SK-N-SH (cell line): Measurements from ENCODE around the gene F5.

Experiments
- EP300 ChIP-seq, 2 experiments: IDR thresholded peaks; 2 replicates each; pipeline versions ENCODE4 v1.4.0 to v1.6.1; 2012; ENCODE audit warnings: borderline replicate concordance in 1 of 2, low read depth in 1 of 2, low read length in 1 of 2
- EZH2phosphoT487 ChIP-seq: fragments of 200-600 bp; sonication (generic); IDR thresholded peaks from 2 replicates; pipeline ENCODE4 v1.6.1; 2017; ENCODE audit warnings: low read depth, mixed run types, mild to moderate bottlenecking, antibody characterized with exemption, moderate library complexity, borderline replicate concordance
- NFIC ChIP-seq: IDR thresholded peaks from 2 replicates; pipeline ENCODE4 v1.4.0; 2012; ENCODE audit warnings: borderline replicate concordance
- POLR2AphosphoS5 ChIP-seq: IDR thresholded peaks from 2 replicates; pipeline ENCODE4 v1.6.1; 2012; ENCODE audit warnings: low read depth, low read length
- RAD21 ChIP-seq: IDR thresholded peaks from 2 replicates; pipeline ENCODE4 v1.6.1; 2012; ENCODE audit warnings: mild to moderate bottlenecking, low read length
- TAF1 ChIP-seq: IDR thresholded peaks from 2 replicates; pipeline ENCODE4 v1.6.1; 2012; ENCODE audit warnings: low read depth, mild to moderate bottlenecking, low read length, moderate library complexity, borderline replicate concordance
- TF ChIP-seq, protein P1 (sequence below): fragments of 200-600 bp; sonication (generic); IDR thresholded peaks from 2 replicates; pipeline ENCODE4 v1.6.1; 2017; ENCODE audit warnings: antibody characterized with exemption, mild to moderate bottlenecking, moderate library complexity
- TF ChIP-seq, protein P2 (sequence below): IDR thresholded peaks from 2 replicates; pipeline ENCODE4 v1.4.0; 2012; ENCODE audit warnings: low read depth, borderline replicate concordance
- TF ChIP-seq, protein P3 (sequence below): fragments of 150-350 bp; IDR thresholded peaks from 2 replicates; pipeline ENCODE4 v1.6.1; 2017; ENCODE audit warnings: antibody characterized with exemption, low read length, low read depth, borderline replicate concordance

DNA sequence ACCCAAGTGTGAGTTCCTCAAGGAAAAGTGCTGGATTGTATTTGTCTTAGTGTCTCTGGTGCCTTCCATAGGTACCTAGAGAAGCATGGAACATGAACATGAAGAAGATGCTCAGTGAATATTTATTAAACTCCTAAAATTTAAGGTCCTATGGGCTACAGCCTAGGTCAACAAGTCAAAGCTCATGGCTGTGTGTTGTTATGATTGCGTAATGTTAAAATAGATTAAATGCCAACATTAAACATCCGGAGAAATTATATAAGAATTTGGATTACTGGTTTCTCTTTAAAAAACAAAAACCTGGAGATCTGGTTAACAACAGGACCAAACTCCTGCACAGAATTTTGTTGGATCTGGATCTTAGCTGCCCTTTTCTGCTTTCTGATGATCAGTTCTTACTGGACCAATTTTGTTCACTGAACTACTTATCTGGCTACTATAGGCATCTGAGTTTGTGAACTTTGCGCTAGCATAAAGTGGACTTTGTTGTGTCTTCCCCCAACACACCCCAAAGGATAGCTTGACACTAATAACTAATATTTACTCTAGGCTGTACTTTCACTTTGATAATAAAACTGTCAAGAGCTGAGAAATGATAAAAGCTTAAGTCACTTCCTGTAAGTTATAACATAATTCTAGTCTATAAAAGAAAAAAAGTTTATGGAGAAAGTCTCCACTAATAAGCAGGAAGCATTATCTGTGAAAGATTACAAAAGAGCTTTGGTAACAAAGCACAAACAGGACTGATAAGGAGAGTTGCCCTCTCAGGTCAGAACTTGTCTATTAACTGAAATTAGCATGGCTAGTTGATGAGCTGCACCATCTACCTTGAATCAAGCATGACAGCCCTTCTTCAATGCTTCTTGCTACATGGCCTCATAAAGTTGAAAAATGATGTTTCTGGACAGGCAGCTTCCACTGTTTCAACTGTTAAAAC, 20.7 kb downstream of the F5 start:
- no peak for TF ChIP-seq NFIC
- no peak for TF ChIP-seq EZH2phosphoT487
- TF ChIP-seq, protein P1, sequence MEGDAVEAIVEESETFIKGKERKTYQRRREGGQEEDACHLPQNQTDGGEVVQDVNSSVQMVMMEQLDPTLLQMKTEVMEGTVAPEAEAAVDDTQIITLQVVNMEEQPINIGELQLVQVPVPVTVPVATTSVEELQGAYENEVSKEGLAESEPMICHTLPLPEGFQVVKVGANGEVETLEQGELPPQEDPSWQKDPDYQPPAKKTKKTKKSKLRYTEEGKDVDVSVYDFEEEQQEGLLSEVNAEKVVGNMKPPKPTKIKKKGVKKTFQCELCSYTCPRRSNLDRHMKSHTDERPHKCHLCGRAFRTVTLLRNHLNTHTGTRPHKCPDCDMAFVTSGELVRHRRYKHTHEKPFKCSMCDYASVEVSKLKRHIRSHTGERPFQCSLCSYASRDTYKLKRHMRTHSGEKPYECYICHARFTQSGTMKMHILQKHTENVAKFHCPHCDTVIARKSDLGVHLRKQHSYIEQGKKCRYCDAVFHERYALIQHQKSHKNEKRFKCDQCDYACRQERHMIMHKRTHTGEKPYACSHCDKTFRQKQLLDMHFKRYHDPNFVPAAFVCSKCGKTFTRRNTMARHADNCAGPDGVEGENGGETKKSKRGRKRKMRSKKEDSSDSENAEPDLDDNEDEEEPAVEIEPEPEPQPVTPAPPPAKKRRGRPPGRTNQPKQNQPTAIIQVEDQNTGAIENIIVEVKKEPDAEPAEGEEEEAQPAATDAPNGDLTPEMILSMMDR = no peak
- TF ChIP-seq, protein P2, sequence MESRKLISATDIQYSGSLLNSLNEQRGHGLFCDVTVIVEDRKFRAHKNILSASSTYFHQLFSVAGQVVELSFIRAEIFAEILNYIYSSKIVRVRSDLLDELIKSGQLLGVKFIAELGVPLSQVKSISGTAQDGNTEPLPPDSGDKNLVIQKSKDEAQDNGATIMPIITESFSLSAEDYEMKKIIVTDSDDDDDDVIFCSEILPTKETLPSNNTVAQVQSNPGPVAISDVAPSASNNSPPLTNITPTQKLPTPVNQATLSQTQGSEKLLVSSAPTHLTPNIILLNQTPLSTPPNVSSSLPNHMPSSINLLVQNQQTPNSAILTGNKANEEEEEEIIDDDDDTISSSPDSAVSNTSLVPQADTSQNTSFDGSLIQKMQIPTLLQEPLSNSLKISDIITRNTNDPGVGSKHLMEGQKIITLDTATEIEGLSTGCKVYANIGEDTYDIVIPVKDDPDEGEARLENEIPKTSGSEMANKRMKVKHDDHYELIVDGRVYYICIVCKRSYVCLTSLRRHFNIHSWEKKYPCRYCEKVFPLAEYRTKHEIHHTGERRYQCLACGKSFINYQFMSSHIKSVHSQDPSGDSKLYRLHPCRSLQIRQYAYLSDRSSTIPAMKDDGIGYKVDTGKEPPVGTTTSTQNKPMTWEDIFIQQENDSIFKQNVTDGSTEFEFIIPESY = no peak
- TF ChIP-seq RAD21 = no peak
- no peak for TF ChIP-seq TAF1
- TF ChIP-seq EP300 (IDR thresholded peaks at IDR 0.05; ENCODE audit: borderline replicate concordance in 1 of 2, low read depth in 1 of 2, low read length in 1 of 2) = no peak
- TF ChIP-seq, protein P3, sequence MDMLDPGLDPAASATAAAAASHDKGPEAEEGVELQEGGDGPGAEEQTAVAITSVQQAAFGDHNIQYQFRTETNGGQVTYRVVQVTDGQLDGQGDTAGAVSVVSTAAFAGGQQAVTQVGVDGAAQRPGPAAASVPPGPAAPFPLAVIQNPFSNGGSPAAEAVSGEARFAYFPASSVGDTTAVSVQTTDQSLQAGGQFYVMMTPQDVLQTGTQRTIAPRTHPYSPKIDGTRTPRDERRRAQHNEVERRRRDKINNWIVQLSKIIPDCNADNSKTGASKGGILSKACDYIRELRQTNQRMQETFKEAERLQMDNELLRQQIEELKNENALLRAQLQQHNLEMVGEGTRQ = no peak
- TF ChIP-seq POLR2AphosphoS5 = no peak
